GM19351 (cell line): ENCODE data around the gene ABR.
"Not testable (repeated sequence)": the region's sequence is repeated elsewhere in the genome, so short reads cannot be mapped to it uniquely, and the experiment has no call there.

Source experiments
- ATAC-seq: cut with Tn5 transposase; IDR thresholded peaks from one replicate; pipeline ENCODE4 v1.9.1; 2021; ENCODE audit warnings: mild to moderate bottlenecking, moderate library complexity; ENCODE audit not compliant: unreplicated experiment

ABR gene

GRCh38 chr17:1202291-1202690 is 22.5 kb upstream of the ABR start:
- no peak for ATAC-seq

DNA sequence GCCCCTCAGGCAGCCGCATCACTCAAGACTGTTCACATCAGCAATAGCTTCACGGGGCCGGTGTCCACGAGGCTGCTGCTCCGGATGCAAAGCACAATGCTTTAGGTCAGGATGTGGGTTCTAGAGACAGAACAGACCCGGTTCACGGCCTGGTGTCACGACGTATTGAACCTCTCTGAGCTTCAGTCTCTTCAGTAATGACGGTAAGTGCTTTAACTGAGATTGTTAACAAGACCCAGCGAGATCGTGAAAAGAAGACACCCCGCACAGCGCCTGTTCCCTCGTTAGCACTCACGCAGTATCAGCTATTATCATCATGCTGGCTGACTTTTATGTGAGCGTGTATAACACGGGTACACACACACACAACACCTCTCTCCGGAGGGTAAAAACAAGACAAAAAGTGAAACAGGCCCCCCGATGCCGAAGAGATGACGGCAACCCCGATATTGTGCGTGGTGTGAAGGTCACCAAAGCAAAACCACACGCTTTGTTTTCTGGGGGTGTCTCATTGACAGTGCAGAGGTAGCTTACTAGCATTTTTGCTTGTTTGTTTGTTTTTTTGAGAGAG is 21.4 kb upstream of the ABR start:
- no peak for ATAC-seq

DNA sequence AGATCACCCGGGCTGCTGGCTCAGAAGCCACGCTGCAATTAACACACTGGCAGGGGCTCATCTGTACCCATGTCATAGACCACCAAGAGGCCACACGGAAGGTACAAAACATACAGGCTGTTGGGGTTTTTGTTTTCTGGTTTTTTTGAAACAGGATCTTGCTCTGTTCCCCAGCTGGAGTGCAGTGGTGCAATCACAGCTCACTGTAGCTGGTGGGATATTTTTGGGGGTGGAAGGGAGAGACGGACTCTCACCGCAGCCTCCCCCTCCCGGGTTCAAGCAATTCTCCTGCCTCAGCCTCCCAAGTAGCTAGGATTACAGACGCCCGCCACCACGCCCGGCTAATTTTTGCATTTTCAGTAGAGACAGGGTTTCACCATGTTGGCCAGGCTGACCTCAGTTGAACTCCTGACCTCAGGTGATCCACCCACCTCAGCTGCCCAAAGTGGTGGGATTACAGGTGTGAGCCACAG is 19.5 kb upstream of the ABR start:
- ATAC-seq: not testable (repeated sequence)

- peak; percentile 70 for ATAC-seq
Observed at GRCh38 chr17:1197781-1198490, 18.2 kb upstream of the ABR start.

DNA sequence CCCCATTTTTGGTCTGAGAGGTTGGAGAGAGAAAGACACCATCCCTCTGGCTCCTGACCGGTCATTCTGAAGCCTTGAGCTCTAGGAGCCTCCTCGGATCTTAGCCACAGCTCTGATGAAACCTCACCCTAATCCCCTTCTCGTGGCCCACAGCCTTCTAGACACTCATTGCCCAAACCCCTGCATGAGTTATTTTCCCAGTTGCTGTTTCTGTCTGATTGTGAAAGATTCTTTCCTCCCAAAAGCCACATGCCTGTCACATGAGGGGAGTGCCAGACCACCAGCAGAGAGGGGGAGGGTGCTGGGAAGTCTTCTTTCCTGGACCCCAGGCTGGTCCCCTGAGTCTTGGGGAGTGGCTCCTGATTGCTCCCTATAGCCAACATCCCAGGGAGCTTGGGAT is 17.6 kb upstream of the ABR start:
- no peak for ATAC-seq

- ATAC-seq: no peak
Observed at GRCh38 chr17:1196946-1197345, 17.2 kb upstream of the ABR start.

DNA sequence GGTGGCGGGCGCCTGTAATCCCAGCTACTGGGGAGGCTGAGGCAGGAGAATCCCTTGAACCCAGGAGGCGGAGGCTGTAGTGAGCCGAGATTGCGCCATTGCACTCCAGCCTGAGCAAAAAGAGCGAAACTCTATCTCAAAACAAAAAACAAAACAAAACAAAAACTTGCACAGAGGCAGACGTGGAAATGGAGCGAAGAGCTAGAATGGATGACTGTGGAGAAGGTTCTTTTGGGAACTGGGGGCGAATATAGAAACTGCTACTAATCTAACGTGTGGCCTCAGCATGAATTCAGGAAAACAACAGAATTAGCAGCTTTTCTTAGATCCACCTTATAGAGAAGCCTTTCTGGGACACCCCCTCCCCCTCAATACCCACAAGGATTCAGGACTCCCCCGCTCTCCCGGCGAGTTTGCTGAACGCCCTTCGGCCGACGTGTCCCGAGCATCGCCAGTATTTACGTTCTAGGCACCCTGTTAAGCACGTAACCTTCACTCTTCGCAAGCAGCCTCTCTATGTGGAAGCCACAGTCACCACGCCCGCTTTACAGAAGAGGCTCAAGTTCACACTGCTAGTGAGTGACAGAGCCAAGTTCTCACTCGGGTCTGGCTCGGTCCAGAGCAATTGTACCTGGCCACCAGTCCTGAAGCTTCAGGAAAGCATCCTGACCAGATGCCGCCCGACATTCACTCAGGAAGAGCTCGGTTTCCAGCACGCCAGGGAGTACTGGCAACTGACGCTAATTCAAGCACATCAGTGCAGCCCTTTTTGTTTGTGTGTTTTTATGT is 13.3 kb upstream of the ABR start:
- no peak for ATAC-seq

GRCh38 chr17:1190751-1191331 is 11.1 kb upstream of the ABR start:
- no peak for ATAC-seq

DNA sequence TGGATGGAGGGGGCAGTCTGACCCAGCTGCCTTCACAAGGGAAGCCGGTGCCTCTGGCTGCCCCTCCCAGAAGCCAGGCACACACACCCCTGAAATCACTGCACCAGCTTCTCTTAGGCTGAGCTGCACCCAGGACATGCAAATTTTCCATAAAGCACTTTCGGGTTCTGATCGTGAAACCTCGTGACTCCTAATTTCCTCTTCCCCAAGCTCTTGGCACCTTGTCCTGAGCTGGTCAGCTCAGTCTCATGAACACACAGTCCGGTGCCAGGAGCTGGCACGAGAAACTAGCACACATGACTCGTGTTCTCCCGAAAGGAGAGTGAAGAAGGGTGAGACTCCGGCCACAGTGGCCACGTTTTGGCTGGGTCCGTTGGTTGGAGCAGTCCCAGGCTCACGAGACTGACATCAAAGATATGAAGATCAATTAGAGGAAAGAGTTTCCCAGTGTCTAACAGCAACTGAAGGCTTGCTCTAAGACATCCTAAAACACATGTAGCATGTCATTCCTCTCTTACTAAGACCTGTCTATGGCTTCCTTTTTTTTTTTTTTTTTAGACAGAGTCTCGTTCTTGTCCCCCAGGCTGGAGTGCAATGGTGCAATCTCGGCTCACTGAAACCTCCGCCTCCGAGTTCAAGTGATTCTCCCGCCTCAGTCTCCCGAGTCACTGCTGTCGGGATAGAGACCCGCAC is 9.2 kb upstream of the ABR start:
- no peak for ATAC-seq

- no peak for ATAC-seq
Observed at GRCh38 chr17:1186923-1187771, 7.4 kb upstream of the ABR start.

- no peak for ATAC-seq
Observed at GRCh38 chr17:1186214-1186820, 6.5 kb upstream of the ABR start.

DNA sequence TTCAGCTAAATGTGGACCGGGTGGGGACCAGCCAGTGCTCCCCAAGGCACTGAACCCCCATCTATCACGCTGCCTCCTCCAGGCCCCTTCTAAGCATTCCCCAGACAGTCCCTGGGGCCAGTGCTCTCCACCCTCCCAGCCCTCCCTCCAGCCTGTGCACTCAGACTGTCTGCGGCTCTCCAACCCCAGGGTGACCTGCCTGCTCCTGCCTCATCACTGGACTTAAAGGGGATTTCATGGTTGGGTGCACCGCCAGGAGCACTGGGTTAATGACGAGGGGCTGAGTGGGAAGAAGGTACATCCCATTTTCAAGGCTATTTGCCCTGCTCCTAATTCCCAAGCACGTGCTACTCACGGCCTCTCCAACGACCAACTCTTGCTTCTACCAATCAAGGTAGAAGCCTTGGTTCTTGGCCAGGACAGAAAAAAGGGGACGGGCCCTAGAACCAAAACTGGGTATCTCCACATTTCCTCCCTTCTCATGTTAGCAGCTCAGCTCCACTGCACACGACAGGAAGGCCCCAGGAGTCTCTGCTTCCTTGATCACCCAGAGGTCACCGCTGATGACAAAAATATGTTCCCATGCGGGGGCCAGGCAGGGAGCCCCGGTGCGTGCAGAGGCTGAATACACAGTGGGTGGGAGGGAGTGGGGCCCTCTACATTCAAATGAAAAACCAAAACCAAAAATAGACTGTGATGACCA is 3.5 kb upstream of the ABR start:
- peak; percentile 58 for ATAC-seq

DNA sequence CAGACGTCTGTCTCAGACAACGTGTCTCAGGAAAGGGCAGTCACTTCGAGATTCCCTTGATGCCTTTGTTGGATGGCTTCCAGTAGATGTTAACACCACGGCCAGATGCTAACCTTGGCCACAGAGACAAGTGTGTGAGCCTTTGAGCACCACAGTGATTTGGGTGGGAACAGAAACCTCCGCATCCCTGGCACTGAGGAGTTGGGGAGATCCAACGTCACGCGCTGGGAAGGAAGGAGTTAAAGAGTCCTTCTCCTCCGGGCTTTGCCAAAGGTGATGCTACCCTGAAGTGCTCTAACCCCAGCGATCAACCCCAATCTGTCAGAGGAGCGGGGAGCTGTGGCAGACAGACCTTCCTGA is 3.0 kb upstream of the ABR start:
- ATAC-seq: no peak

- no peak for ATAC-seq
Observed at GRCh38 chr17:1181753-1182137, 2.0 kb upstream of the ABR start.

GRCh38 chr17:1180958-1181752 is 1.4 kb upstream of the ABR start:
- peak; percentile 37 for ATAC-seq

- no peak for ATAC-seq
Observed at GRCh38 chr17:1179112-1179817, 516 bp downstream of the ABR start.

GRCh38 chr17:1177016-1177700 is 2.6 kb downstream of the ABR start:
- ATAC-seq: no peak
